A549 (cell line): ENCODE data around the gene ATP9B. TPM values are rescaled to one million over a fixed set of nuclear protein-coding genes. Genes with fewer than 3 reads are reported as not detected.
"Not testable (repeated sequence)": the region's sequence is repeated elsewhere in the genome, so short reads cannot be mapped to it uniquely, and the experiment has no call there.

ENCODE experiments used
- ATAC-seq, 2 experiments: fragments of 200-7000 bp in 1 of 2; fragments of >200 bp in 1 of 2; cut with Nextera tagmentation in 1 of 2; cut with Tn5 transposase in 1 of 2; 3 replicates each; pipeline versions ENCODE4 v1.8.0 to v1.9.1; 2018 to 2020; ENCODE audit warnings: mild to moderate bottlenecking in 1 of 2, moderate library complexity in 1 of 2
- CTCF ChIA-PET: fragments of 300-600 bp; sonication (Branson Sonifier 250); formaldehyde crosslinking; extraction: SDS; loops from one replicate; lab custom pipeline; 2021; ENCODE audit warnings: antibody characterized with exemption, inconsistent platforms; lab: Yijun Ruan, JAX
- POLR2A ChIA-PET: fragments of 350-600 bp; formaldehyde crosslinking; extraction: SDS; loops from one replicate; lab custom pipeline; 2021; ENCODE audit warnings: antibody characterized with exemption, inconsistent platforms; lab: Yijun Ruan, JAX
- DNase-seq, 2 experiments: peaks; one replicate each; pipeline versions ENCODE4 v3.0.0 to v3.0.0-alpha.2; 2011 to 2016; ENCODE audit warnings: low read depth in 1 of 2, low spot score in 1 of 2
- FAIRE-seq: peaks from 2 replicates; lab custom pipeline; 2011; peaks lifted over from hg19 to GRCh38; lab: Jason Lieb, UNC
- H3K27ac ChIP-seq, 2 experiments: fragments of >200 bp; sonication (Bioruptor Twin); formaldehyde crosslinking; 3 replicates each; pipeline ENCODE4 v1.5.1; 2016 to 2017
- H3K4me1 ChIP-seq: fragments of >200 bp; sonication (Bioruptor Twin); formaldehyde crosslinking; 3 replicates; pipeline ENCODE4 v1.6.1; 2016
- H3K4me2 ChIP-seq: fragments of >200 bp; sonication (Bioruptor Twin); formaldehyde crosslinking; 3 replicates; pipeline ENCODE4 v1.6.1; 2016
- H3K4me3 ChIP-seq: fragments of >200 bp; sonication (Bioruptor Twin); formaldehyde crosslinking; 3 replicates; pipeline ENCODE4 v1.5.1; 2016
- H3K9me3 ChIP-seq: fragments of >200 bp; sonication (Bioruptor Twin); formaldehyde crosslinking; 3 replicates; pipeline ENCODE4 v1.6.1; 2016
- ATOH8 ChIP-seq: fragments of 250-450 bp; sonication (Bioruptor Pico); IDR thresholded peaks from 2 replicates; pipeline ENCODE4 v1.5.0; 2020; ENCODE audit warnings: low read depth, mild to moderate bottlenecking, moderate library complexity
- CBX2 ChIP-seq: fragments of 200-600 bp; sonication (generic); IDR thresholded peaks from 2 replicates; pipeline ENCODE4 v1.6.1; 2016; ENCODE audit warnings: low read depth, mild to moderate bottlenecking, borderline replicate concordance
- EHF ChIP-seq: fragments of 250-450 bp; sonication (Bioruptor Pico); IDR thresholded peaks from 2 replicates; pipeline ENCODE4 v1.5.0; 2020; ENCODE audit warnings: mild to moderate bottlenecking
- FOSL2 ChIP-seq, 2 experiments: fragments of 450-650 bp in 1 of 2; fragments of >200 bp in 1 of 2; sonication (Bioruptor Twin) in 1 of 2; formaldehyde crosslinking; IDR thresholded peaks; 2 replicates each; pipeline versions ENCODE4 v1.5.0 to v1.6.1; 2016 to 2020; ENCODE audit warnings: mild to moderate bottlenecking in 1 of 2, moderate library complexity in 1 of 2
- HEYL ChIP-seq: fragments of 250-450 bp; sonication (Bioruptor Pico); IDR thresholded peaks from 2 replicates; pipeline ENCODE4 v1.8.0; 2021; ENCODE audit warnings: mild to moderate bottlenecking, moderate library complexity
- HOXB13 ChIP-seq: fragments of 250-450 bp; sonication (Bioruptor Pico); IDR thresholded peaks from 2 replicates; pipeline ENCODE4 v1.5.0; 2020; ENCODE audit warnings: low read depth, mild to moderate bottlenecking, moderate library complexity
- KDM1A ChIP-seq: fragments of 200-600 bp; sonication (generic); IDR thresholded peaks from 2 replicates; pipeline ENCODE4 v1.6.1; 2016; ENCODE audit warnings: low read depth, mild to moderate bottlenecking
- MAFK ChIP-seq: fragments of 450-650 bp; IDR thresholded peaks from 2 replicates; pipeline ENCODE4 v1.6.1; 2014; ENCODE audit not compliant: partially characterized antibody
- MAZ ChIP-seq: fragments of 150-350 bp; IDR thresholded peaks from 2 replicates; pipeline ENCODE4 v1.6.1; 2014; ENCODE audit warnings: antibody characterized with exemption, low read depth, low read length, borderline replicate concordance
- MYC ChIP-seq: IDR thresholded peaks from 2 replicates; pipeline ENCODE4 v1.6.1; 2012; ENCODE audit warnings: mild to moderate bottlenecking, inconsistent platforms, low read length, improper control_type of control experiment, borderline replicate concordance
- POLR2AphosphoS2 ChIP-seq: conservative IDR thresholded peaks from 2 replicates; pipeline ENCODE4 v1.6.1; 2012; ENCODE audit warnings: low read length, improper control_type of control experiment, inconsistent platforms
- RFX5 ChIP-seq: fragments of 450-650 bp; IDR thresholded peaks from 2 replicates; pipeline ENCODE4 v1.7.1; 2014; ENCODE audit warnings: antibody characterized with exemption, mild to moderate bottlenecking, moderate library complexity
- TP53 ChIP-seq: fragments of 250-450 bp; sonication (Bioruptor Pico); IDR thresholded peaks from 2 replicates; pipeline ENCODE4 v1.5.0; 2021; ENCODE audit warnings: mild to moderate bottlenecking, moderate library complexity
- USF2 ChIP-seq: fragments of 450-650 bp; IDR thresholded peaks from 2 replicates; pipeline ENCODE4 v1.6.1; 2014; ENCODE audit warnings: antibody characterized with exemption
- ZFP36 ChIP-seq: fragments of 450-650 bp; IDR thresholded peaks from 2 replicates; pipeline ENCODE4 v1.6.1; 2014; ENCODE audit warnings: borderline replicate concordance; ENCODE audit not compliant: partially characterized antibody
- ZNF302 ChIP-seq: fragments of 250-450 bp; sonication (Bioruptor Pico); IDR thresholded peaks from 2 replicates; pipeline ENCODE4 v1.9.0; 2021; ENCODE audit warnings: inconsistent platforms, mild to moderate bottlenecking, moderate library complexity
- WGBS: methylation state at CpG from one replicate; pipeline ENCODE4 v1.1.6; 2017; ENCODE audit errors: missing lambda C conversion rate; 5-methylcytosine and 5-hydroxymethylcytosine counted together
- polyA plus RNA-seq, 4 experiments: library from polyadenylated mRNA; depleted of rRNA in 3 of 4; stranded (reverse); fragments of >200 nt; fragmentation: RNase III in 1 of 4; extraction: RNeasy Plus Mini Kit Qiagen cat#74134 plus additional on column Dnase treatment in 1 of 4; gene quantifications; 2 replicates in 3 of 4; 3 replicates in 1 of 4; pipeline ENCODE4 v1.2.3, GENCODE V29; 2011 to 2017

Gene ATP9B
- polyA plus RNA-seq, 2 of the 4 experiments (the other 2 are of a cell fraction): 22.6 to 35.7 TPM

- TF ChIP-seq MAFK (no peak), HOXB13 (CRISPR knock-in tag) (no peak)
These were observed 191.3 kb downstream of the ATP9B start (continued) for GRCh38 chr18:79260510-79260909.

GRCh38 chr18:79265068-79265467, 195.9 kb downstream of the ATP9B start:
- H3K4me1 ChIP-seq, POLR2A ChIA-PET, H3K4me3 ChIP-seq, H3K4me2 ChIP-seq, CTCF ChIA-PET, H3K27ac ChIP-seq, ATAC-seq, H3K9me3 ChIP-seq, FAIRE-seq, DNase-seq: not testable (repeated sequence)
- WGBS: 94% methylated on average over 9 of the region's 9 CpGs

- H3K27ac ChIP-seq, H3K9me3 ChIP-seq, ATAC-seq, POLR2A ChIA-PET, FAIRE-seq, DNase-seq, H3K4me2 ChIP-seq, H3K4me1 ChIP-seq, H3K4me3 ChIP-seq: not testable (repeated sequence)
- CTCF ChIA-PET: interaction anchor here (0.7 kb wide), 1 partner anchor 10 kb away, joined by 3 read pairs; no protein-coding TSS in a partner anchor
These were observed 202.6 kb downstream of the ATP9B start for GRCh38 chr18:79271812-79272211.

- Histone ChIP-seq H3K4me2 (no peak overlapping the region), H3K9me3 (no peaks in the 10 kb centered on the region), H3K4me1 (no peaks in the 10 kb centered on the region), H3K27ac (no peak overlapping the region), H3K4me3 (no peak overlapping the region)
- ChIA-PET POLR2A (no interaction called here), CTCF (no interaction called here)
- WGBS: 88% methylated on average over 8 of the region's 8 CpGs
- FAIRE-seq: no peak
- TF ChIP-seq MYC (no peak), POLR2AphosphoS2 (no peak), ATOH8 (no peak), USF2 (no peak), KDM1A (no peak)
- no peak for DNase-seq
- ATAC-seq: no peak
These were observed 203.7 kb downstream of the ATP9B start for GRCh38 chr18:79272916-79273315.

- Histone ChIP-seq H3K9me3 (no peaks in the 10 kb centered on the region), H3K4me3 (no peak overlapping the region), H3K4me1 (no peaks in the 10 kb centered on the region), H3K27ac (no peak overlapping the region), H3K4me2 (no peak overlapping the region)
- ChIA-PET POLR2A (no interaction called here), CTCF (no interaction called here)
- TF ChIP-seq TP53 (CRISPR knock-in tag): no peak
- TF ChIP-seq CBX2: no peak
- TF ChIP-seq FOSL2 (IDR thresholded peaks at IDR 0.05): no peak
- TF ChIP-seq FOSL2 (CRISPR knock-in tag; IDR thresholded peaks at IDR 0.05): no peak
- TF ChIP-seq MAZ: no peak
- TF ChIP-seq EHF: no peak
- TF ChIP-seq RFX5: no peak
- TF ChIP-seq ZFP36: no peak
- TF ChIP-seq HEYL (CRISPR knock-in tag): no peak
- no peak for TF ChIP-seq ZNF302 (CRISPR knock-in tag)
- DNase-seq: no peak
- ATAC-seq: no peak
- FAIRE-seq: no peak
- 95% methylated on average over 8 of the region's 8 CpGs for WGBS
These were observed 205.6 kb downstream of the ATP9B start for GRCh38 chr18:79274823-79275222.
